Measurements from ENCODE around the gene HDGF.

The HDGF gene

GRCh38 chr1:156751451-156751756, at the start of gene HDGF:
HDGF (minus strand) TSS chr1:156751675; CDS start chr1:156751429, 246 bp downstream.
- DNase-seq (ENCODE audit: low read depth in 2 of 2), result no peak

- peak in 1 of 2 donors; percentile 33 for DNase-seq (ENCODE audit: low read depth in 2 of 2)
Measured at GRCh38 chr1:156797212-156797871, 45.9 kb upstream of the HDGF start.

- no peak for DNase-seq (ENCODE audit: low read depth in 2 of 2)
Measured at GRCh38 chr1:156796340-156797097, 45.0 kb upstream of the HDGF start.

- no peak for DNase-seq (ENCODE audit: low read depth in 2 of 2)
Measured at GRCh38 chr1:156795787-156796186, 44.3 kb upstream of the HDGF start.

- DNase-seq (ENCODE audit: low read depth in 2 of 2), result no peak
Measured at GRCh38 chr1:156795374-156795733, 43.9 kb upstream of the HDGF start.

GRCh38 chr1:156794506-156795373, 43.3 kb upstream of the HDGF start:
- no peak for DNase-seq (ENCODE audit: low read depth in 2 of 2)

GRCh38 chr1:156789621-156790318, 38.3 kb upstream of the HDGF start:
- DNase-seq (ENCODE audit: low read depth in 2 of 2), result no peak

GRCh38 chr1:156788136-156788535, 36.7 kb upstream of the HDGF start:
- DNase-seq (ENCODE audit: low read depth in 2 of 2), result no peak

GRCh38 chr1:156786640-156787039, 35.2 kb upstream of the HDGF start:
- no peak for DNase-seq (ENCODE audit: low read depth in 2 of 2)

GRCh38 chr1:156785458-156785857, 34.0 kb upstream of the HDGF start:
- DNase-seq (ENCODE audit: low read depth in 2 of 2), result no peak

- DNase-seq (ENCODE audit: low read depth in 2 of 2), result no peak
Measured at GRCh38 chr1:156781585-156782186, 30.2 kb upstream of the HDGF start.

- no peak for DNase-seq (ENCODE audit: low read depth in 2 of 2)
Measured at GRCh38 chr1:156777573-156777972, 26.1 kb upstream of the HDGF start.

- DNase-seq (ENCODE audit: low read depth in 2 of 2), result no peak
Measured at GRCh38 chr1:156776942-156777341, 25.5 kb upstream of the HDGF start.

GRCh38 chr1:156775799-156776198, 24.3 kb upstream of the HDGF start:
- no peak for DNase-seq (ENCODE audit: low read depth in 2 of 2)

GRCh38 chr1:156773607-156774006, 22.1 kb upstream of the HDGF start:
- no peak for DNase-seq (ENCODE audit: low read depth in 2 of 2)

GRCh38 chr1:156772728-156773497, 21.4 kb upstream of the HDGF start:
- DNase-seq (ENCODE audit: low read depth in 2 of 2), result no peak

GRCh38 chr1:156772222-156772621, 20.7 kb upstream of the HDGF start:
- DNase-seq (ENCODE audit: low read depth in 2 of 2), result no peak

- DNase-seq (ENCODE audit: low read depth in 2 of 2), result no peak
Measured at GRCh38 chr1:156768610-156769295, 17.3 kb upstream of the HDGF start.

GRCh38 chr1:156767879-156768604, 16.6 kb upstream of the HDGF start:
- no peak for DNase-seq (ENCODE audit: low read depth in 2 of 2)

All from stimulated activated CD8-positive, alpha-beta memory T cell treated with anti-CD3 and anti-CD28 coated beads, Interleukin-2, amount 100 ng/mL, for 1 hour (primary cell).